HUDEP-2 (cell line): Measurements from ENCODE around the gene S100A3.
A peak's percentile ranks its signal among the peaks of the same experiment; 100 is the strongest.

ENCODE experiments used
- DNase-seq, 76 experiments: peaks; one replicate each; lab custom pipeline; 2025; ENCODE audit not compliant: unreplicated experiment in 76 of 76; lab: John Stamatoyannopoulos, UW

The S100A3 gene

DNA sequence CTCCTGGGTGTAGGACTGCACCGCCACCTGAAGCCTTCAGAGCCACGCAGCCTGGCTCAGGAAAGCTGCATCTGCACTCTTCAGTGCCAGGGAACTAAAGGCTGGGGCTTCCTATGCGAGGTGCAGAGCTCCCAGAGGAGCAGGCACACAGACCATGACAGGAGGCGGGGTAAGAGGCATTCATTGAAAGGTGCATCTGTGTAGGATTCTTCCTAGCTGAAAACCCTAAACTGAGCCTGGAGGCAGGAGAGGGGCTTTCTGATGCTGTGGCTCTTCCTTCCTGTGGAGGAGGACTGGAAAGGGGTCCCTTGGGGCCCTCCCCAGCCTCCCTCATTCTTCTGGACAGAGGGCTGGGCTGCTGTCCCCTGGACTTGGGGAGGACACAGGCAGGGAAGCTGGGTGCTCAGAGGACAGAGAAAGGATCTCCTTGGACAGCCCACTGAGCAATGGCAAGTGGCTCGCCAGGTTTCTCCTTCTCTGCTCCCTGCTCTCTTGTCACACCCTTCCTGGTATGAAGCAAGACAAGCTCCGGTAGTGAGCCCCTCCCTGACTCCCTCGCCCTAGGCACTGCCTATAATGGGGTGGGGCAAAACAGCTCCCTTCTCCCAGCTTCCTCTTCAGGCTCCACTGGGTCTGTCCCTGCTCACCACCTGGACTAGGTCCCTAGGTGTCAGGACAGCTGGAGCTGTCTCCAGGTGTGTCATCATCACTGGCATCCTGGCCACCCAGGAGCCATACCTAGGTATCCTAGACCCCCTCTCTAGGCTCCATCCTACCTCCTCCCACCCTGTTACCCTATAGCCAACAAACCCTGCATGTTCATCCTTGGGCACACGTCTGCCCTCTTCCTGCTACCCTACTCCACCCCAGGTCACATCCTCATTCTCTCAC is 33.3 kb downstream of the S100A3 start:
- peak in 66 of 76 experiments; percentile 10 to 77 (median 49) for DNase-seq

DNA sequence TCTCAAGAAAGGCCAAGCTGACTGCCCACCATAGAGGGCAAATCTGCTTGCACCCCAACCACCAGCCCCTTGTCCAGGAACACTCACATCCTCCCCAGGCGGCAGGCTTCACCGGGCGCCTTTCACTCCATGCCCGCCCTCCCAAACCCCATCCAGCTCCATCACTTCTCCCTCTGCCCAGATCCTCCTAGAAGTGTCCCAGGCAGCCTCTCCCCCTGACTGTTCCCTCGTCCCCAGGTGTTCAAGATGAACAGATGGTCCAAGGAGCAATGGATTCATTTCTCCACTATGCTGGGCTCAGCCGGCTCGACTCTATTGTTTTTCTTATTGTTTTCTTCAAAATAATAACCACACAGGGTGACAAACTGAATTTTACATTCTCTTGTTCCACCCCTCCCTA is 35.4 kb downstream of the S100A3 start:
- no peak for DNase-seq

DNA sequence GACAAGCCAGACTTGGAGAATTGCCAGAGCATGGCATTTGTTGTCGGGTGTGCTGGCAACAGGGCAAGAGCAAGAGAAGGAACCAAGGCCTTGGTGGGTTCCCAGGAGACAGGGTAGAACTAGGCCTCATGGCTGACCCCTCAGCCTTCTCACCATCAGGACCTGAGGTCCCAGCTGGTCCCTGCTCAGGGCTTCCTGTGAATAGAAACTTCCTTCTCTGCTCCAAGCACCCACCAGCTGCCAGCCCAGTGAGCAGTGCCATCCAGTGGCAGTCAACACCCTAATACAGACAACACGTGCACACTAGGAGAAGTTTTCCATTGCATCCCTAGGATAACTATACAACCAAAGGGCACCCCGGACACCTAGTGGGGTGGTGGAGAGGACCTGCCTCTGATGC is 36.0 kb downstream of the S100A3 start:
- peak in 1 of 76 experiments; percentile 0 for DNase-seq

DNA sequence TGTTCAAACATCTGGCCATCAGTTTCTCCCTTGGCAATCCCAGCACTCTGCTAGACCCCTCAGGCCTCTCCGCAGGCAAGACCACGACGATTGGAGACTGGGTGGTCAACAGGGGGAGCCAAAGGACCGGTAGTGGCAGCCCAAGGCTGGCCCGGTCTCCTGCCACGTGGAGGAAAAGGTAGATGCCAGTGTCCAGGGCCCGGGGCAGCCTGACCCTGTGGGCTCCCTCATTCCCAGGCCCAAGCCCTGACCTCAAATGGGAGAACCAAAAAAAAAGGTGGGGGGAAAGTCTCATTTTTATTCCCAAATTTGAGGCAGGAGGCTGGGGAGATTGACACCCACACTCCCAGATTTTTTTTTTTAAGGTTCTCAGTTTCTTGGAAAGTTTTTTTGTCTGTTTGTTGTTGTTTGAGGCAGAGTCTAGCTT is 38.1 kb downstream of the S100A3 start:
- peak in 70 of 76 experiments; percentile 29 to 88 (median 70) for DNase-seq

DNA sequence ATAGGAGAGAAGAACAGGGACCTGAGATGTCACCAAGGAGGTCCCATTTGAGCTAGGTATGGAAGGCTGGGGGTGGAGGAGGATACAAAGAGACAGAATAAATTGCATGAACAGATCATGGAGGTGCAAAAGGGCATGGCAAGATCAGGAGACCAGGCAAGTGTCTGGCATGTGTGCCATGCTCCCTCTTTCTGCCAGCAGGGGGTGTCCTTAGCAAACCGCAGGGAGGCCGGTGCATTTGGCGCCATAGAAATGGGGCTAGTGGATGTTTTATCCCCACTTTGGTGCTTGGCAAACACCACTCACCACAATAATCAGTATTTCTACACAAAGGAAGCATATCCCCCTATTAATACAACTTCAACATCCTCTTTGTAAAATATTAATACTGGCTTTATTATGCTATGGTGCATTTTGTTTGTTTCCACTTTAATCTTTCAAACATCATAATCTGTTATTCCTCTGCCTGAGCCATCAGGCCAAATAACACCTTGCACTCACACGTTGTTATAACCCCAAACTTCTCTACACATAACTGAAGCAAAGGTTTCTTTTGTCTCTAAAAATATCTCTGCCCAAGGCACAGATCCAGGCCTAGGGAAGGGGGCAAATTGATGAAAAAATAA is 39.2 kb downstream of the S100A3 start:
- DNase-seq, result peak in 68 of 76 experiments; percentile 17 to 84 (median 64)

DNA sequence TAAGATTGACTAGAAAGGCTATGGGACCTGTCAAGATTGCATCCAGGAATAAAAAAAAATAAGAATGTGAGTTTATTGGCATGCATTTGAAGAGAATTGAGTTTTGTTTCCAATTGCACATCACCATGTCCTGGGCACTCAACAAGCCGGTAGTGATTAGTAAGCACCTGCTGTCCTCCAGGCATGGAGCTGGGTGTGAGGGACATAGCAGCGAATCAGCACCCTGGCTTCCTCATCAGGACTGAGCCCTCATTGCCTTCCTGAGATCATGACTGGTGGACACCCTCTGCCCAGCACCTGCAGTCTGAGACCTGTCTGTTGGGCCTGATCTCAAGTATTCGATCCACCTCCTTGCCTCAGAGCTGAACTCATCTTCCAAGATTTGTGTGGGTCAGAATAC is 40.0 kb downstream of the S100A3 start:
- DNase-seq, result no peak

DNA sequence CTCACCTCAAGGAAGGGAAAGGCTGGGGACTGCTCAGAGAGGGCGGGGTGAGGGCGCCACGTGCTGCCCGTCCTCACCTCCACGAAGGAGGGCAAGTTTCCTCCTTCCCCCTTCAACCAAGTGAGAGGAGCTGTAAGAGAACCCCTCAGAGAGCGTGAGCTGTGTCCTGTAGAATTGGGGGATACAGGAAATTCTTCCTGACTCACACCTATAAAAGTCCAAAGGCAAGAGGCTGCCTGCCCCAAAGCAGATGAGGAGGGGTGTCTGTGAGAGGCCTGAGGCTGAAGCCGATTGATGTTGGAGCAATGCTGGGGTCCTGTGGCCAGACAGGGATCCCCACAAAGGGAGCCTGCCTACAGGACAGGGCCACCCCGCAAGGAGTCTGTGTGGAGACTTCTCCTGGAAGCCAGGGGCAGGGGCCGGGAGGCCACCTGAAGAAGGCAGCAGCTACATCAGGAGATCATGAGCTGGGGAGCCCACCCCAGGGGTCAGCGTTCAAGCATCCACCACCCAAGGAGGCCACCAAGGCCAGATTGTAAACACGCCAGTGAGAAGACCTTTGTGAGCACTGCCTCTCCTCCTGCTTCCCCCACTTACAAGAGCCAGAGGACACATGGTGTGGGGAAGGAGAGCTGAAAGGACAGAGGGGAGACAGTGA is 41.0 kb downstream of the S100A3 start:
- no peak for DNase-seq

DNA sequence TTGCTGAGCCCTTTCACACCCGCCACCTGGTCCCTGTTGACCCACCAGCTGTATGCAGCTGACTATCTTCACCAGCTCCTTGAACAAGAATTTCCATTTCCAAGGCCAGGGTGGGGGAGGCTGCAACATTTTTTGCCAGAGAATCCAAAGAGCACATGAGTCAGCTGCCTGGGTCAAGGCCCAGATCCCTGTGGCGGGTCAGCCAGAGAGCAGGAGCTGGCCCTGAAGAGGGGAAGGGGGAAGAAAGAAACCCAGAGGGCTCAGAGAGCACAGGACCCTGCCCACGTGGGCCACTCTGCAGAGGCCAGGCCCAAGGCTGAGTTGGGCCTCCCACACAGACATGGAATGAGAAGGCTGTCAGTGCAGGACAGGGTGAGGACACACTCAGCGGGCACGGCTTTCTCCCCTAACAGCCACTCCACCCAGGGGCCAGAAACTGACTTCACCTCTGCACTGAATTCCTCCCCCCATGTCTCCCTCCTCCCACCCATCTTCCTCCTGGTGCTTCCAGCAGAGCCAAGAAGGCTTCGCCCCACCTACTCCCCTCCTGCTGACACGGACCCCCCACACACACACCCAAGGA is 42.1 kb downstream of the S100A3 start:
- DNase-seq, result peak in 1 of 76 experiments; percentile 10

DNA sequence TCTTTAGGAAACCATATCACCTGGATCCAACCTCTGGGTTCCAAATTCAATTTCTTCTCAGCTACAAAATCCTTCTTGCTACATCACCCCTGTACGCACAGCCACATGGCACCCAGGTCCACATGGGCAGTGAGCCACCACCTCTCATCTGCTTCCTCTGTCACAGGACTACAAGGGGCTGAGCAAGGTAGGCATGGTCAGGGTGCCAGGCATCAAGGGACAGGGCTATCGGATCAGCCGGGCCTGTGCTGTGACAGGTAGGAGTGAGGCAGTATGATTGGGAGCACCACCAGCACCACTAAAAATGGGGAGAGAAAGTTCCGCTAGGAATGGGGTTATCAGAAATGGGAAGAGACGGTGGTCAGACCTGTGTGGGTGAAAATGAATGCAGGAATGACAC is 42.7 kb downstream of the S100A3 start:
- no peak for DNase-seq

DNA sequence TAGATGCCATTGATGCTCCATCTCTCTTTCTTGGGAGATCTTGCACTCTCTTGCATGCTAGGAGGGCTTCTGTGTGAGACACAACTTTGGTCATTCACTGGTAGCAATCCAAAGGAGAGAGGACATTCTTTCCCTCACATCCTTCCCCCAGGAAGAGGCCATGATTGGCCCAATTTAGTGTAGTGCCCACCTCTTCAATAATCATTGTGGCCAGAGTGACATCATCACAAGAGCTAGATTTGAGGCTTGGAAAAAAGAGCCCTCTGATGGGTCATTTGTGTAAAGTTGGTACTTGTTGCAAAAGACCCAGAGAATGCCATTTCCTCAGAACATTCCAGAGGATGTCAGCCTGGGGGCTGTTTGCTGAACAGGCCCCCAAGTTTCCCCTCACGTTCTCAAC is 43.5 kb downstream of the S100A3 start:
- DNase-seq, result no peak

DNA sequence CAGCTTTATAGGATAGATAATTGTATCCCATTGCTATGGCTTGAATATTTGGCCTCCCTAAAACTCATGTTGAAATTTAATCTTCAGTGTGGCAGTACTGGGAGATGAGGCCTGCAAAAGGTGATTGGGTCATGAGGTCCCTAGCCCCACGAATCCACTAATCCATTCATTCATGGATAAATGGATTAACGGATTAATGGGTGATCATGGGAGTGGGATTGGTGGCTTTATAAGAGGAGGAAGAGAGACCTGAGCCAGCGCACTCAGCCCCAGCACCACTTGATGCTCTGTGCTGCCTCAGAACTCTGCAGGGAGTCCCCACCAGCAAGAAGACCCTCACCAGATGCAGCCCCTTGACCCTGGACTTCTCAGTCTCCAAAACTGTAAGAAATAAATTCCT is 45.3 kb downstream of the S100A3 start:
- no peak for DNase-seq

DNA sequence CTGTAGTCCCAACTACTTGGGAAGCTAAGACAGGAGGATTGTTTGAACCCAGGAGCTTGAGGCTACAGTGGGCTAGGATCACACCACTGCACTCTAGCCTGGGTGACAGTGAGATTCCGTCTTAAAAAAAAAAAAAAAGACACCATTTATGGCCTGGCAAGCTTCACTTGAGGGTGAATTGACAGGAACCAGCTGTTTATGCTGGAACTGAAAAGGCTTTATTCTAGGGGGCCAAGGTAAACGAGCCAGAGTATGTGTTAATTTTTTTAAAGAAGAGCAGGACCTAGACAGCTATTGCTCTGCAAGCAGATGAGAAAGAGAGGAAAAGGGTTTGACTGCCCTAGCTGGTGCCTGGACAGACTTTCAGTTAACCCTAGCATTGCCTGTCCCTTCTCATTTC is 50.3 kb downstream of the S100A3 start:
- no peak for DNase-seq
